Dendritic cell treated with granulocyte-macrophage colony-stimulating factor and Interleukin-4, amounts not matched to agents 40 ng/mL and 50 ng/mL, for 4 days (primary cell): ENCODE measurements around the gene PLIN4.

Experiments used
- H3K27ac Mint-ChIP-seq: one replicate; pipeline ENCODE4 v1.8.0; 2022; ENCODE audit warnings: mild to moderate bottlenecking, mixed read lengths
- H3K27me3 Mint-ChIP-seq: one replicate; pipeline ENCODE4 v1.8.0; 2022; ENCODE audit warnings: mild to moderate bottlenecking, mixed read lengths
- H3K36me3 Mint-ChIP-seq: one replicate; pipeline ENCODE4 v1.8.0; 2022; ENCODE audit warnings: low read depth, mixed read lengths
- H3K4me1 Mint-ChIP-seq: one replicate; pipeline ENCODE4 v1.8.0; 2022; ENCODE audit warnings: low read depth, mixed read lengths
- H3K4me3 Mint-ChIP-seq: one replicate; pipeline ENCODE4 v1.8.0; 2022; ENCODE audit warnings: mild to moderate bottlenecking, moderate library complexity, mixed read lengths
- H3K9me3 Mint-ChIP-seq: one replicate; pipeline ENCODE4 v1.8.0; 2022; ENCODE audit warnings: mixed read lengths
- intact Hi-C: fragments of 100-400 bp; cut with micrococcal nuclease; formaldehyde crosslinking; loops from one replicate; pipeline ENCODE4 v1.15.0; 2022

PLIN4 gene

GRCh38 chr19:4488496-4488895 lies 29.8 kb downstream of the PLIN4 start:
- intact Hi-C loops = no loop called here
- Mint-ChIP-seq H3K27ac (no peak overlapping the region), H3K36me3 (peaks cover 35% of the 10 kb centered on the region), H3K4me3 (no peak overlapping the region), H3K4me1 (no peaks in the 10 kb centered on the region), H3K27me3 (no peaks in the 10 kb centered on the region), H3K9me3 (no peaks in the 10 kb centered on the region)

GRCh38 chr19:4487572-4487971 lies 30.7 kb downstream of the PLIN4 start:
- Mint-ChIP-seq H3K36me3 (peaks cover 44% of the 10 kb centered on the region), H3K9me3 (no peaks in the 10 kb centered on the region)

GRCh38 chr19:4483385-4483784 lies 34.9 kb downstream of the PLIN4 start:
- Mint-ChIP-seq H3K27ac (no peak overlapping the region), H3K9me3 (no peaks in the 10 kb centered on the region), H3K4me3 (no peak overlapping the region), H3K36me3 (peaks cover 85% of the 10 kb centered on the region), H3K27me3 (no peaks in the 10 kb centered on the region), H3K4me1 (no peaks in the 10 kb centered on the region)
- intact Hi-C loops = no loop called here

More at GRCh38 chr19:4487572-4487971, 30.7 kb downstream of the PLIN4 start:
- Mint-ChIP-seq H3K27ac (no peak overlapping the region), H3K4me1 (no peaks in the 10 kb centered on the region), H3K27me3 (no peaks in the 10 kb centered on the region), H3K4me3 (no peak overlapping the region)
- intact Hi-C loops = no loop called here

GRCh38 chr19:4482721-4483364 lies 35.4 kb downstream of the PLIN4 start:
- no peak overlapping the region for H3K4me3 Mint-ChIP-seq
- H3K27me3 Mint-ChIP-seq = no peaks in the 10 kb centered on the region
- H3K9me3 Mint-ChIP-seq = no peaks in the 10 kb centered on the region
- no peaks in the 10 kb centered on the region for H3K4me1 Mint-ChIP-seq
- no peak overlapping the region for H3K27ac Mint-ChIP-seq
- intact Hi-C loops = no loop called here
- H3K36me3 Mint-ChIP-seq = peaks cover 90% of the 10 kb centered on the region

- Mint-ChIP-seq H3K4me1 (peaks cover 25% of the 10 kb centered on the region), H3K9me3 (no peaks in the 10 kb centered on the region), H3K4me3 (no peak overlapping the region), H3K36me3 (peaks cover 73% of the 10 kb centered on the region), H3K27ac (no peak overlapping the region), H3K27me3 (no peaks in the 10 kb centered on the region)
- intact Hi-C loops = no loop called here
Measured at GRCh38 chr19:4477034-4477801, 41.1 kb downstream of the PLIN4 start.

- peaks cover 33% of the 10 kb centered on the region for H3K4me1 Mint-ChIP-seq
- H3K27ac Mint-ChIP-seq = no peak overlapping the region
- H3K27me3 Mint-ChIP-seq = no peaks in the 10 kb centered on the region
- peaks cover 48% of the 10 kb centered on the region for H3K36me3 Mint-ChIP-seq
- intact Hi-C loops = loop anchor here (5.0 kb wide), 2 partner anchors 72 to 227 kb away; partner anchors contain the start of genes CHAF1A, SH3GL1 and YJU2
- no peaks in the 10 kb centered on the region for H3K9me3 Mint-ChIP-seq
- peak overlapping the region; percentile 74 for H3K4me3 Mint-ChIP-seq
Measured at GRCh38 chr19:4474514-4475022, 43.7 kb downstream of the PLIN4 start.

GRCh38 chr19:4473763-4474513 lies 44.3 kb downstream of the PLIN4 start:
- Mint-ChIP-seq H3K9me3 (no peaks in the 10 kb centered on the region), H3K27ac (peak overlapping the region; percentile 64), H3K4me1 (peaks cover 33% of the 10 kb centered on the region), H3K4me3 (peak overlapping the region; percentile 74), H3K27me3 (no peaks in the 10 kb centered on the region), H3K36me3 (peaks cover 41% of the 10 kb centered on the region)
- intact Hi-C loops = loop anchor here (5.0 kb wide), 2 partner anchors 72 to 227 kb away; partner anchors contain the start of genes CHAF1A, SH3GL1 and YJU2

GRCh38 chr19:4473011-4473762 lies 45.1 kb downstream of the PLIN4 start:
- Mint-ChIP-seq H3K9me3 (no peaks in the 10 kb centered on the region), H3K27ac (peak overlapping the region; percentile 64), H3K27me3 (no peaks in the 10 kb centered on the region), H3K36me3 (peaks cover 34% of the 10 kb centered on the region), H3K4me1 (peaks cover 33% of the 10 kb centered on the region), H3K4me3 (peak overlapping the region; percentile 74)
- intact Hi-C loops = loop anchor here (5.0 kb wide), 2 partner anchors 71 to 226 kb away; partner anchors contain the start of genes CHAF1A, SH3GL1 and YJU2

- intact Hi-C loops = loop anchor here (1.0 to 5.0 kb wide), 3 partner anchors 15 to 225 kb away; partner anchors contain the start of genes CHAF1A, SH3GL1, UBXN6 and YJU2
- Mint-ChIP-seq H3K9me3 (no peaks in the 10 kb centered on the region), H3K36me3 (peaks cover 26% of the 10 kb centered on the region)
Measured at GRCh38 chr19:4472174-4472974, 45.9 kb downstream of the PLIN4 start, which contains the start of gene HDGFL2. Gene HDGFL2, plus strand, starts transcription at chr19:4472297. Its CDS starts 54 bp downstream, at chr19:4472351.

GRCh38 chr19:4471403-4472173 lies 46.7 kb downstream of the PLIN4 start:
- Mint-ChIP-seq H3K27ac (no peak overlapping the region), H3K9me3 (no peaks in the 10 kb centered on the region), H3K27me3 (no peaks in the 10 kb centered on the region), H3K36me3 (peaks cover 18% of the 10 kb centered on the region), H3K4me1 (peaks cover 33% of the 10 kb centered on the region), H3K4me3 (no peak overlapping the region)
- intact Hi-C loops = loop anchor here (1.0 to 5.0 kb wide), 3 partner anchors 14 to 224 kb away; partner anchors contain the start of genes CHAF1A, SH3GL1, UBXN6 and YJU2

More at GRCh38 chr19:4472174-4472974, 45.9 kb downstream of the PLIN4 start, which contains the start of gene HDGFL2:
- Mint-ChIP-seq H3K27me3 (no peaks in the 10 kb centered on the region), H3K4me1 (peaks cover 33% of the 10 kb centered on the region), H3K27ac (peak within 1 kb of the TSS; percentile 64), H3K4me3 (peak within 1 kb of the TSS; percentile 74)

GRCh38 chr19:4467835-4468234 lies 50.5 kb downstream of the PLIN4 start:
- Mint-ChIP-seq H3K27ac (no peak overlapping the region), H3K27me3 (no peaks in the 10 kb centered on the region), H3K4me3 (no peak overlapping the region), H3K4me1 (peaks cover 9% of the 10 kb centered on the region), H3K9me3 (no peaks in the 10 kb centered on the region), H3K36me3 (no peaks in the 10 kb centered on the region)
- intact Hi-C loops = no loop called here
